Measurements from ENCODE around the gene GPANK1. TPM values are rescaled to one million over a fixed set of nuclear protein-coding genes. Genes with fewer than 3 reads are reported as not detected.

GPANK1 gene
- total RNA-seq, 1 experiment from 2014 or later, result 18.3 TPM

- ChIA-PET CTCF (interaction anchor here (0.6 kb wide), 1 partner anchor 85 kb away, joined by 3 read pairs; no protein-coding TSS in a partner anchor), POLR2A (no interaction called here)
- no peaks in the 10 kb centered on the region for H3K9me3 ChIP-seq (ENCODE audit: control insufficient read depth, insufficient read depth, low read depth, low read length)
- TF ChIP-seq POLR2AphosphoS5 (IDR thresholded peaks at IDR 0.05; ENCODE audit: low read depth, low read length) (no peak; the same call in 1 of the 2 replicates), REST (IDR thresholded peaks at IDR 0.05; ENCODE audit: insufficient read depth in 1 of 2, low read depth in 2 of 2, low read length in 1 of 2) (no peak), SIN3A (IDR thresholded peaks at IDR 0.05; ENCODE audit: borderline replicate concordance, insufficient read depth, low read depth, low read length) (0 out of 2 replicates have a peak, but pooled peaks have one; percentile 81), TCF7L2 (IDR thresholded peaks at IDR 0.05; ENCODE audit: low read depth, low read length) (no peak; the same call in 1 of the 2 replicates)
- TF ChIP-seq, protein P1, sequence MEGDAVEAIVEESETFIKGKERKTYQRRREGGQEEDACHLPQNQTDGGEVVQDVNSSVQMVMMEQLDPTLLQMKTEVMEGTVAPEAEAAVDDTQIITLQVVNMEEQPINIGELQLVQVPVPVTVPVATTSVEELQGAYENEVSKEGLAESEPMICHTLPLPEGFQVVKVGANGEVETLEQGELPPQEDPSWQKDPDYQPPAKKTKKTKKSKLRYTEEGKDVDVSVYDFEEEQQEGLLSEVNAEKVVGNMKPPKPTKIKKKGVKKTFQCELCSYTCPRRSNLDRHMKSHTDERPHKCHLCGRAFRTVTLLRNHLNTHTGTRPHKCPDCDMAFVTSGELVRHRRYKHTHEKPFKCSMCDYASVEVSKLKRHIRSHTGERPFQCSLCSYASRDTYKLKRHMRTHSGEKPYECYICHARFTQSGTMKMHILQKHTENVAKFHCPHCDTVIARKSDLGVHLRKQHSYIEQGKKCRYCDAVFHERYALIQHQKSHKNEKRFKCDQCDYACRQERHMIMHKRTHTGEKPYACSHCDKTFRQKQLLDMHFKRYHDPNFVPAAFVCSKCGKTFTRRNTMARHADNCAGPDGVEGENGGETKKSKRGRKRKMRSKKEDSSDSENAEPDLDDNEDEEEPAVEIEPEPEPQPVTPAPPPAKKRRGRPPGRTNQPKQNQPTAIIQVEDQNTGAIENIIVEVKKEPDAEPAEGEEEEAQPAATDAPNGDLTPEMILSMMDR (IDR thresholded peaks at IDR 0.05), result no peak
- in situ Hi-C loops (cut with HindIII; ENCODE audit: low pct_unique_long_range_greater_than_20kb, low sequenced_read_pairs), result no loop called here
- no peaks in the 10 kb centered on the region for H3K27me3 ChIP-seq (ENCODE audit: control insufficient read depth, insufficient read depth, low read length)
- H3K36me3 ChIP-seq (ENCODE audit: control insufficient read depth, insufficient read depth, low read length), result peaks cover 22% of the 10 kb centered on the region
- ATAC-seq, result peak; percentile 85
- peak within 1 kb of the TSS; percentile 83 to 84 for H3K4me3 ChIP-seq (ENCODE audit: low read depth in 2 of 2, low read length in 2 of 2)
- intact Hi-C loops (cut with micrococcal nuclease; ENCODE audit: unreplicated experiment), result loop anchor here (1.0 kb wide), 1 partner anchor 10 kb away; no protein-coding TSS in a partner anchor
- peaks cover 12% of the 10 kb centered on the region for H3K4me1 ChIP-seq (ENCODE audit: control insufficient read depth, insufficient read depth, low read length)
- peak within 1 kb of the TSS; percentile 100 for H3K27ac ChIP-seq (ENCODE audit: low read length)
- no peak for DNase-seq (ENCODE audit: low read depth, low spot score)
- no TSS peak for BruUV-seq (replicated peaks)
These were observed 44.0 kb downstream of the GPANK1 start, which contains the start of gene PRRC2A for GRCh38 chr6:31620586-31621319. TSS of gene PRRC2A (plus strand) at chr6:31620715. CDS start at chr6:31622790, 2,075 bp downstream.

DNA sequence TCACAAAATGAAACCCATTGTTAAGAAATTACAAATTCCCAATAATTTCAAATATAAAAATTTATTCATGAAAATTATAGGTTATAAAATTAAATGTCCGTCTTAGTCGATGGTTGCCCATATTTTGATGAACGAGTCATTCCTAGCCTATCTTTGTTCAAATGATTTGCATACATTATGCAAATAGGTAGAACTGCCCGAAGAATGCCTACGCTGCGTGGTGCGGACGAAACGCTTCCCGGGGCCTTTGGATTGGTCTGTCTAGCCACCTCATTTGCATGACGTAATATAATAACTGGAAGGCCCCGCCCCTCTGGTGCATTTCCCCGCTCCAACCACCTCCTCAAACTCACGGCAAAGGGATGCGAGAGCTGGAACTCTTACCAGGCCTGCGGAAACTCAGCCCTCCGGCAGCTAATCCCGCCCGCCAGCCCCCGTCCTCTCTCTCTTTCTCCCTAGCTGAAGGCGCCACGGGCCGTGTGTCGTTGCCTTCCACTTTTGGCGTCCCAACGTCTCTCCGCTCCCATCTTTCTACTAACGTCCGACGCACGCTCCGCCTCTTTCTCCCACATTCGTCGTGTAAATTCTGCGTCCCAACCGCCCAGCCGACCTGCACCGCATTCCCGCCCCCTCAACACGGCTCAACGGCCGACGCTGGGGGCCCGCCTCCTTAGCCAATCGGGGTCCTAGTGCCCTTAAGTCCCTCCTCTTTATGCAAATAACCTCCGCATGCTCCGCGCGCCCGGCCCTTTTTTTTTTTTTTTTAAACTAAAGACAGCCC lies 44.8 kb downstream of the GPANK1 start:
- peak overlapping the region; percentile 58 to 76 for H3K4me3 ChIP-seq (ENCODE audit: low read depth in 2 of 2, low read length in 2 of 2)
- H3K9me3 ChIP-seq (ENCODE audit: control insufficient read depth, insufficient read depth, low read depth, low read length), result no peaks in the 10 kb centered on the region
- no peaks in the 10 kb centered on the region for H3K27me3 ChIP-seq (ENCODE audit: control insufficient read depth, insufficient read depth, low read length)
- H3K36me3 ChIP-seq (ENCODE audit: control insufficient read depth, insufficient read depth, low read length), result peaks cover 15% of the 10 kb centered on the region
- ChIA-PET POLR2A (no interaction called here), CTCF (no interaction called here)
- BruUV-seq (replicated peaks), result TSS peak; percentile 100
- intact Hi-C loops (cut with micrococcal nuclease; ENCODE audit: unreplicated experiment), result no loop called here
- TF ChIP-seq REST (IDR thresholded peaks at IDR 0.05; ENCODE audit: insufficient read depth in 1 of 2, low read depth in 2 of 2, low read length in 1 of 2) (no peak), TCF7L2 (IDR thresholded peaks at IDR 0.05; ENCODE audit: low read depth, low read length) (no peak; the same call in 1 of the 2 replicates), SIN3A (IDR thresholded peaks at IDR 0.05; ENCODE audit: borderline replicate concordance, insufficient read depth, low read depth, low read length) (0 out of 2 replicates have a peak, but pooled peaks have one; percentile 71), POLR2AphosphoS5 (IDR thresholded peaks at IDR 0.05; ENCODE audit: low read depth, low read length) (peak; percentile 89)
- TF ChIP-seq, protein P1 (IDR thresholded peaks at IDR 0.05), result no peak
- H3K4me1 ChIP-seq (ENCODE audit: control insufficient read depth, insufficient read depth, low read length), result peaks cover 12% of the 10 kb centered on the region
- DNase-seq (ENCODE audit: low read depth, low spot score) (peak; percentile 95), ATAC-seq (peak; percentile 93)
- in situ Hi-C loops (cut with HindIII; ENCODE audit: low pct_unique_long_range_greater_than_20kb, low sequenced_read_pairs), result no loop called here
- peak overlapping the region; percentile 92 for H3K27ac ChIP-seq (ENCODE audit: low read length)
